Amygdala (tissue), 56 donors: Measurements from ENCODE around the gene PTK7.
"Not testable (repeated sequence)": the region's sequence is repeated elsewhere in the genome, so short reads cannot be mapped to it uniquely, and the experiment has no call there.

Experiments
- DNase-seq, 56 donors: peaks; one replicate each; lab custom pipeline; 2025; lab: John Stamatoyannopoulos, UW

Gene PTK7

DNA sequence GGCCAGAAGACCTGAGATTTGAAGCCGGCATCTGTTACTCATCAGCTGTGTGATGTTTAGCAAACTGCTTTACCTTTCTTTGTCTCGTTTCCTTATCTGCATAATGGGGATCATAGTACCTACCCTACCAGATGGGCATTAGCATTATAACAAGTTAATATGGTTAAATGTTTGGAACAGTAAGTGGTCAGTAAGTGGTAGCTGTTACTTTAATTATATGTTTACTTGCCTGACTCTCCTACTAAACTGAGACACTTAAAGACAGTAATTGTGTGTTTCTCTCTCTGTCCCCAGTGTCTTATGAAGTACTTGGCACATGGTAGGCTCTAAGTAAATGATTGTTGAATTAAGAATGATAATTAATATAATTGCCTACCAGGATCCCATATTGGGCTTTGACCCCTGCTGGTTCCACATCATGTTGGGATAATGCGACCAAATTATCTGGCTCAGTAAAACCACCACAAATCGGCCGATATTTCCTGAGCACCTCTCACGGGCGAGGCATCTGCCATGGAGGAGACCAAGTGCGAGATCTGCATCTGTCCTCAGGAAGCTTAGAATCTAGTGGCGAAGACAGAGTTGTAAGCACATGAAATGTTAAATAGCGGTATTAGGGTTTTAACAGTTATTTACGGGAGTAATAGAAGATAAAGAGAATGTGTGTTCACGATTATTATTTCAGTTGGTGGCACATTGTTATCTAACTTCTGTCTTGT lies 31.4 kb downstream of the PTK7 start:
- DNase-seq: no peak

DNA sequence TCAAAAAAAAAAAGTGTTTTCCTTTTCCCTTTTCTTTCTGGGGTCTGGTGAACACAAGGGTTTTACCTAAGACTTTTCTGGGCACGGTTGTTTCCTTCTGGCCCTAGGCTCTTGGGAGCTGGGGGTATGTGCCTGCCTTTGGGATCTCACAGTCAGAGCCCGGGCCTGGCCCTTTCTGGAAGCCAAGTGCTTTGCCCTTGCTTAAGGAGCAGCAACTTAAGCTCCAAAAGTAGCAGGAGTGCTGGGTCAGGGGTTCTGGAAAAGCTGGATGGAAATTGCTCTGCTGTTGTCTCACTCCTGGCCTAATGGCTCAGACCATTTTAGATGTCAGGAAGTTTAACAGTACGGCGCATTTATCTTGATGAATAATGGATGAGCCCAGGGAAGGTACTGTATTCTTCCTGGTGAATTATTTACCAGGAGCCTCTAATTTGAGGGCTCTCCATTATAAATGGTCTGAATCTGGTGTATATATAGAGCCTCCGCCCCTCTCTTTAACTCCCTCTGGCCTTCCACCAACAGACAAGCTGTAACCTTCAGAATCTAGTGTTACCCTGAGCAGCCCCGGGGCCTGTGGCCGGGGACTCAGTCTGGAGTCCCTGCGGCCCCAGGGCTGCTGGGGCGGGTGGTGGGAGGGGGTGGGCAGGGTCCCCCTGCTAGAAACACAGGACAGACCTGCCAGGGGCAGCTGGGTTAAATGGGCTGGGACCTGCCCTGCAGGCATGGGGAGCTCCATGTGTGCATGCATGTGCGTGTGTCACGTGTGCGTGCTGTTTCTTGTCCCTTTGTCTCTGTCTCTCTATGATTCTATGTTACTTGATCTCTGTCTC lies 37.5 kb downstream of the PTK7 start:
- no peak for DNase-seq

DNA sequence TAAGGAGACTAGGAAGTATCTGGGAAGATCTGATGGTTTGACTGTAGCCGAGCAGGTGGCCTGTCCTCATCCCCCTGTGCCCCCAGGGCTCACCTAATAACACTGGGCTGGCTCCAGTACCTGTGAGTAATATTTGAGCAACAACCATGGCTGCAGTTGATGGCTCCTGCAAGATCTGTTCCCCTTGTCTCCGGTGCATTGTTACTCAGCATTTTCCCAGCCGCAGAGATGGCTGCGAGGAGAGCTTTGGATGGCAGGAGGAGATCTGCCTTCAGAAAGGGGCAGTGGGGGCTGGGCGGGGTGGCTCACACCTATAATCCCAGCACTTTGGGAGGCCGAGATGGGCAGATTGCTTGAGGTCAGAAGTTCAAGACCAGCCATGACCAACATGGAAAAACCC lies 39.3 kb downstream of the PTK7 start:
- DNase-seq: no peak

DNA sequence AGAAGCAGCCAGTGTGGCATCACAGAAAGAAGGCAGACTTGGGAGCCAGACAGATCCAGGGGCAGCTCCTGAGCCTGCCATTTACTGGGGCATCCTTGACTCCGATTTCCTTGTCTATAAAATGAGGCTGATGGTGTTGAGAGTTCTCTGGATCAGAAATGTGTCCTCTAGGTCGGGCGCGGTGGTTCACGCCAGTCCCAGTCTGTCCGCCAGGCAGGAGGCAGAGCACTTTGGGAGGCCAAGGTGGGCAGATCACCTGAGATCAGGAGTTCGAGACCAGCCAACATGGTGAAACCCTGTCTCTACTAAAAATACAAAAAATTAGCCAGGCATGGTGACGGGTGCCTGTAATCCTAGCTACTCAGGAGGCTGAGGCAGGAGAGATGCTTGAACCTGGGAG lies 41.4 kb downstream of the PTK7 start:
- not testable (repeated sequence) for DNase-seq

DNA sequence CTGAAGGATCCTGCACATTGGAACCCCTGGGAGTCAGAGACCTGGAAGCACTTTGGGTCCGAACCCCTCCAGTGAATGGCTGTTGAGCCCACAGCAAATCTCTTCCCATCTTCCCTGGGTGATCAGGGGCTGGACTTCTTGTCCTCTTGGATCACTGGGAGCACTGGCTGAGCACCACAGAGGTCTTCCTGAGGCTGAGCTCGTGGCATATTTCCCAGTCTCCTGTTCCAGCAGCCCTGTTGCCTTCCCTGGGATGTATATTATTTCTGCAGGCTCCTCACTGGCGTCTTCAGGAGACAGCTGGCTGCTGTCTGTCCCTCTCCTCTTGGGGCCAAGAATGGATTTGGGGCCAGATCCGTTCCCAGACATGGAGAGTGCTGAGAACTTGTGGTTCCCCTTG lies 43.4 kb downstream of the PTK7 start:
- no peak for DNase-seq

DNA sequence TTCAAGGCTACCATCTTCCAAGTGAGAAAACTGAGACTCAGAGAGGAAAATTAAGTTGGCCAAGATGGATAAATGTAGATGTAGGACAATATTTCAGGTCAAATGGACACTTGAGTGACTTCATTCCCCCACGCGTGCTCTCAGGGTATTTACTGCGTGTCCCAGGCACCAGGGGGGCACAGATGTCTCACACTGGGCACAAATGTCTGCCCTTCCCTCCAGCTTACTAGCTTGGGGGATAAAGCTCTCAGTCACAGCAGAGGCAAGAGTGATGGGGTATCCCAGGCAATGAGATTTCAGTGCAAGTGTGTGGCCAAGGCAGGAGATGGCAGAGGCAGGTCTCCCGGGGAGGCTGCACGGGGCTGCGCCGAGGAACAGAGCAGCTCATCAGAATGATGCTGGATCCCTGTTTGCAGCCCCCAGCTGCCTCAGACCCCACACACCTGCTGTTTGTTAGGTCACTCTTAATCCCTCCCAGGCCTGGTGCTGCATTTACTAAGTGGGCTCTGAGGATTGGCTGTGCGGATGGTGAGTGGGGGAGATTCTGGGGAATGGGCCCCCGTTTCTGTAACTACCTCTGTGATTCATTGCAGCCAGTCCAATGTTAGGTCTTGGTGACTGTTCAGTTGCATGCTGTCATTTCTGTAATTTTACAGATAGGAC lies 44.1 kb downstream of the PTK7 start:
- no peak for DNase-seq

DNA sequence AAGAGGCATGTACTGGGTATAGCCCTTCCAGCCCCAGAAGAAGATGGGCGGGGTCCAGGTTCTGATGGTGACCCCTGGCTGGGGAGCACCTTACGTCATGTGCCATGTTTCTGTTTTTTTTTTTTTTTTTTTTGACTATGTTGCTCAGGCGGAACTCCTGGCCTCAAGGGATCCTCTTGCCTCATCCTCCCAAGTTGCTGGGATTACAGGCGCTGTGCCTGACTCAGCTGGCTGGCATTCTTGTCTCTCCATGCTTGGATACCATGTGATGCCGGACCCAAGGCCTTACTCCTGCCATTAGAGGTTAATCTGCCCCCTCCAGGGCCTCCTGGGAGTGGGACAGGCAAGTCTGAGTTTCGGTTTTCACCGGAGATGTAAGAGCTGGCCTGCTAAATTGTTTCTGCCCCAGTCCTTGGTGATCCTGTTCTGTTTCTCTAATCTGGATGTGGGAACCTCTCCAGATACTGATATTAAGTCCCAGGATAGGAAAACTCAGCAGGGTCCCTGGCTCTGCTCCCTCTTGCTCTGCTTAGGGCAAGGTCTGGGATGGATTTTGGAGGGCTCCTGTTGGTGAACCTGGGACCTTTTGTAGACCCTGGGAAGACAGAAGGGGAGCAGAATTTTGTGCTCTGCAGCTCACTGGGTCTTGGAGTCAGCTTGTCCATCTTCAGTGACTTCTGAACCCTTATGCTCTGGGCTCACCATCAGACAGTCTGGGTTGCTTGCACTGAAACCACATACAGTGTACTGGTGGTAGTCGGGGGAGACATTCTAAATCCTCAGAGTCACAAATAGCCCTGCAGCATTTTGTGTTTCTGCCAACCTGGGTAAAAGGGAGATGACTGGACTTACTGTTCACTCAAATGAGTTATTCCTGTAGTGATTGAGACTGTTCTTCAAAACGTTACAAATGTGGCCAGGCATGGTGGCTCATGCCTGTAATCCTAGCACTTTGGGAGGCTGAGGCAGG lies 45.1 kb downstream of the PTK7 start:
- DNase-seq: no peak

DNA sequence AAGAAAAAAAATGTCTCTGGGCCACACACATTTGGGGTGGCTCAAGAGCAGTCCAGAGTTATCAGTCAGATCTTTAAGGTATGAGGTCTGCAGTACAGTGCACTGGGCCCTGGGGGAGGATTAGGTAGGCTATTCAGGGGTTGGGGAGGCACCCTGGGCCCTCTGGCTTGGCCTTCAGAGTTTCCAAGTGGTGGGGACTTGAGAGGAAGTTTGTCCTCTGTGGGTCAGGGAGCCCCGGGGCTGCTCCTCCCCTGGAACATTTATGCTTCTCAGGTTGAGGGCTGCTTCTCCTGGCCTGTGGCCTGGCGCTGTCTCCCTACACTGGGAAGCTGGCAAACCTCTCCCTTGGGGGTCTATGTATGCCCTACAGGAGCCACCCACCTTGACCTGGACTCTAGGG lies 46.0 kb downstream of the PTK7 start:
- DNase-seq: no peak

DNA sequence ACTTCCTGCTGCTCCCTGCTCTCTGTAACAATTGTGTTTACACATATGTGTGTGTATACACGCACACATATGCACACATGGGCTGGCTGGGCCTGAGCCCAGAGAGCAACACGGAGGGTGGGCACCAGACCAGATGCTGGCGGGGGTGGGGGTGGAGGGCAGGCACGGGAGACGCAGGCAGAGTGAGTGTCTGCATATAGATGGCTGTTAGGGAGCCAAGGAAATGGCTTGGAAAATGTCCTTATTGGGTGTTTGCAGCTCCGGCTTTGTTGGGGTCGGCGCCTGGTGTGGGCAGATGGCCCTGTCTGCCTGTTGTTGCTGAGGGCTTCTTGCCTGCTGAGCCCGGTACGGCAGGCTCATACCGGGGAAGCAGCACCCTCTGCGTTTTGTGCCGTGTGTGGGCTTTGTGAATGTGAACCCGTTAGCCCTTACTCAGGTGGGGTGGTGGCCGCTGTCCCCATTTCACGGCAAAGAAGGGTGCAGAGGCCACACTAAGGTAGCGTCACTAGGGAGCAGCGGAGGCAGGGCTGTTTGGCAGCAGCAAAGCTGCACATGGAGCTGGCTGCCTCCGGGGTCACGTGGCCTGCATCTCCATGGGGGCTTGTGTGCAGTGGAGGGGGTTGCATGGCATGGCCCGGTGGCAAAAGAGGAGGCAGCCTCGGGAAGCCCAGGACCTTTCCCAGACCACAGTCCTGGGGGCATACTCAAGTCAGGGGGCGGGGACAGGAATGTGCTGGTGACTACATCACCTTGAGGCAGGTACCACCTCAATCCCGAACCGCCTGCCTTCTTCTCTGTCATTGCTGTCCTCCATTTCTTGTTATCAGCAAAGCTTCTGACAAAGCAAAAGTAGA lies 47.6 kb downstream of the PTK7 start:
- peak in 5 of 56 donors; percentile 9 to 56 (median 15) for DNase-seq

DNA sequence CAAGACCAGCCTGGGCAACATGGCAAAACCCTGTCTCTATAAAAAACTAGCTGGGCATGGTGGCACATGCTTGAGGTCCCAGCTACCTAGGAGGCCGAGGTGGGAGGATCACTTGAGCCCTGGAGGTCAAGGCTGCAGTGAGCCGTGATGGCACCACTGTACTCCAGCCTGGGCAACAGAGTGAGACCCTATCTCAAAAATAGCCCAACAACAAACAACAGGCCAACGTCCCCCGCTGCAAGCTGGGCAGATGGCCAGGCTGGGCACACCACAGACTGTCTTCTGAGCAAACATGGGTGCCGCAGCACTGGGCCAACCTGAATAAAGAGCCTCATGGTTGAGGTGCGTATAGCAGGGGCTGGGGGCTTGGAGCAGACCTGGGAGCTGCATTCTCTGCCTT lies 48.4 kb downstream of the PTK7 start:
- no peak for DNase-seq

DNA sequence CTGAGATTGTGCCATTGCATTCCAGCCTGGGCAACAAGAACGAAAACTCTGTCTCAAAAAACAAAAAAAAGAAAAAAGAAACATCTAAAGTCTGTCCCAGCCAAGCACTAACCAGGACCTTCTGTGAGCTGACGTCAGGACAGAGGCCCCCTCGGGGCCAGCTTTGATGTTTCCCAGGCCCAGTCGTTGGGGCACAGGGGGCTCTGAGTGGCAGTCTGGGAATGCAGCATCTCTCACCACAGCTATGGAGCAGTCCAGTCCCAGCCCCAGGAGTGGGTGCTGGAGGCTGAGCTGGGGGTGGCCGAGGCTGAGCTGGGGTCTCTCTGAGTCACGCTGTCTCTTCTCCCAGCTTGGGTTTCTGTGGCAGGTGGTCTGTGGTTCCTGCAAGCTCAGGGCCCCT lies 49.0 kb downstream of the PTK7 start:
- no peak for DNase-seq

DNA sequence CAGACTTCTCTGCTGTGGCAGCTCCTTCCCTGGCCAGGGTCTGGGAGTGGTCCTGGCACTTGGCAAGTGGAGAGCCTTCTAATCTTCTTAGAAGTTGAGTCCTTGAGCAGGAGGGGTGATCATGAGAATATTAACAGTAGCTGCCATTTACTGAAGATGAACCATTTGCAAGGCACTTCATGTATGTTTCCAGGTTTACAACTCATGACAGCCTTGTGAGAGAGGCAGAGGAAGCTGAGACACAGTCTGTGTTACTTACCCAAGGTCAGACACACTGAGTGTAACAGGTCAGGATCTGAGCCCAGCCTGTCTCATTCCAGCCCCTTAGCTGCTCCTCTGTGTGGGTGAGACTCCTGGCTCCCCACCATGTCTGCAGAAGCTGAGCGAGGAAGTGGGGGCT lies 49.4 kb downstream of the PTK7 start:
- no peak for DNase-seq

DNA sequence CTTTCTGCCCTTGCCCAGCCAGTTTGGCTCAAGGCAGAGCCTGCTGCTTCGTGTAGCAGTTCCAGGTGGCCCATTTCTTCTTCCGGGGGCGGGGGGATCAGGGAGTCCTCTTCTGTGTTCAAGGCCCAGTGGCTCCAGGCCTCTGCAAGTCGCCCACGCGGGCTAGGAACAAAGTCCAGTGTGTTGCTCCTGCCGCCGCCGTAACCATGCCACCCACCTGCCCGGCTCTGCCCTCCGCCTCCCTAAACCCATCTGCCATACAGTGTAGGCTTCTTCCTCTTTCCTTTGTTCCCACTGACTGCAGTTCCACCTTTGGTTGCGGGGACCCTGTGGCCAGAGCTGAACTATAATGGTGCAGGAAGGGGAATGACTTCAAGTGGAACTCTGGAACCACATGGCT lies 51.1 kb downstream of the PTK7 start:
- no peak for DNase-seq

DNA sequence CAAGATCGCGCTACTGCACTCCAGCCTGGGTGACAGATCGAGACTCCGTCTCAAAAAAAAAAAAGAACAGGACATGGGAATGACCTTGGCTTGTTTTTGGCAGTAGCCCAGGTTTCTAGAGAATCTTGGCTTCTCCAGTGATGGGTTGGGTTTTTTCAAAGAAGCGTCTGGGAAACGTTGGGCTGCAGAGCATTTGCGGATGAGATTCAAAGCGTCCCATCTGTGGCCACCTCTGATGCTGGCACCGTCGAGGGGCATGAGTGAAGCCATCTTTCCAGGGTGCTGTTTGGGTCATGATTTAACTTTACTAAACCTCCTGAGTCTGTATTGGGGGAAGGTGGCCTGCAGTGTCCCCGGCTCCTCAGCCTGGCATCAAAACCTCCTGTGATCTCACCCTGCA lies 51.8 kb downstream of the PTK7 start:
- no peak for DNase-seq

DNA sequence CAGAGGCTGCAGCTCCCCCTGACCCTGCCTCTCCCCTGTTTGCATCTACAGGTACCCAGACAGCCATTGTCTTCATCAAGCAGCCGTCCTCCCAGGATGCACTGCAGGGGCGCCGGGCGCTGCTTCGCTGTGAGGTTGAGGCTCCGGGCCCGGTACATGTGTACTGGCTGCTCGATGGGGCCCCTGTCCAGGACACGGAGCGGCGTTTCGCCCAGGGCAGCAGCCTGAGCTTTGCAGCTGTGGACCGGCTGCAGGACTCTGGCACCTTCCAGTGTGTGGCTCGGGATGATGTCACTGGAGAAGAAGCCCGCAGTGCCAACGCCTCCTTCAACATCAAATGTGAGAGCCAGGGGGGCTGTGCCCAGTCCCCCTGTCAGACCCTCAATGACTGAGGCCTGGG lies 52.8 kb downstream of the PTK7 start:
- DNase-seq: no peak

DNA sequence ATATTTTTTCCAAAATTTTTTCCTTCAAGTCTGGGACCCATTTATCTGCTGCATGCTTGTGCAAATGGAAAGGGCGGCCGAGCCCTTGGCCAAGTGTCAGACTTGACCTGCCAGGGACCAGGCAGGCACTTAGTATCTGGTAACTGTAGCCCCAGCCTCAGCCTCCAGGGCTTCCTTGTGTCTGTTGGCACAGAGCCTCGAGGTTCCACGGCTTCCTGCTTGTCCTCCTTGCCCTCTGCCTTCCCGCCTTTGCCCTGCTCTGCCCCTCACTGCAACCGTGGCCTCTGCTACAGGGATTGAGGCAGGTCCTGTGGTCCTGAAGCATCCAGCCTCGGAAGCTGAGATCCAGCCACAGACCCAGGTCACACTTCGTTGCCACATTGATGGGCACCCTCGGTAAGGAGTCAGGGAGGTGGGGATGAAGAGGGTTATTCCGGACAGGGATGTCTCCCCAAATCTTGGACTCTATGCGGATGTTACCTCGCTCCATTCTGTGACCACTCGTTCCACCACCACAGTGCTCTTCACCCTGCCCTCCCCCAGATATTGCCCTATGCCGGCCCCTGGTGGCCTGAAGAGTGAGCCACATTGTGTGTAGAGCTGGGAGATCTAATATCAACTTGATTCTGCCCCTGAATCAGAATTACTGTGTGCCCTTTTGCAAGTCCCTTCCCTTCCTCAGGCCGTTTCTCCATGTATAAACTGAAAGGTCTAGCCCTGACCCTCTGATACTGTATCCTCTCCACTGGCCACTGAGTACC lies 53.5 kb downstream of the PTK7 start:
- no peak for DNase-seq

DNA sequence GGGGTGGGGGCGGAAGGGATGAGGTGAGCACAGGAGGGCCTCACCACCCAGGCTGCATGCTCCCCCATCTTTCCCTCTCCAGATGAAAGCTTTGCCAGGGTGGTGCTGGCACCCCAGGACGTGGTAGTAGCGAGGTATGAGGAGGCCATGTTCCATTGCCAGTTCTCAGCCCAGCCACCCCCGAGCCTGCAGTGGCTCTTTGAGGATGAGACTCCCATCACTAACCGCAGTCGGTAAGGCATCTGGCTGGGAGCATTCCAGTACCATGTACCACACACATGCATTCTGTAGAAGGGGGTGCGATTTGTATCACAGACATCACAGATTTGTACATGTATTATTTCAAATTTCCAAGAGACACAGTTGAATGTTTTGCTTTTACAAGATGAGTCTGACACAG lies 54.3 kb downstream of the PTK7 start:
- DNase-seq: no peak

DNA sequence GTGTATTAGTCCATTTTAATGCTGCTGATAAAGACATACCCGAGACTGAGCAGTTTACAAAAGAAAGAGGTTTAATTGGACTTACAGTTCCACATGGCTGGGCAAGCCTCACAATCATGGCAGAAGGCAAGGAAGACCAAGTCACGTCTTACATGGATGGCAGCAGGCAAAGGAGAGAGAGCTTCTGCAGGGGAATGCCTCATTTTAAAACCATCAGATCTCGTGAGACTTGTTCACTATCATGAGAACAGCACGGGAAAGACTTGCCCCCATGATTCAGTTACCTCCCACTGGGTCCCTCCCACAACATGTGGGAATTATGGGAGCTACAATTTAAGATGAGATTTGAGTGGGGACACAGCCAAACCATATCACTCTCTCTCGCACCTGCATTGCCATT lies 55.3 kb downstream of the PTK7 start:
- not testable (repeated sequence) for DNase-seq

DNA sequence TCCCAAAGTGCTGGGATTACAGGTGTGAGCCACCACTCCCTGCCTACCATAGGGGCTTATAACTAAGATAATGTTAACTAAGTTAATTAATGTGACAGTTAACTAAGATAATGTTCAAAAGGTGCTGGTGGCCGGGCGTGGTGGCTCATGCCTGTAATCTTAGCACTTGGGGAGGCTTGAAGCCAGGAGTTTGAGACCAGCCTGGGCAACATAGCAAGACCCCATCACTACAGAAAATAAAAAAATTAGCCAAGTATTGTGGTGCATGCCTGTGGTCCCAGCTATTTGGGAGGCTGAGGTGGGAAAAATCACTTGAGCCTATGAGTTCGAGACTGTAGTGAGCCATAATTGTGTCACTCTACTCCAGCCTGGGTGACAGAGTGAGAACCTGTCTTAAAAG lies 62.2 kb downstream of the PTK7 start:
- DNase-seq: no peak
